Spleen (tissue), 11 donors: ENCODE data around the gene WDR5B. TPM values are rescaled to one million over a fixed set of nuclear protein-coding genes. Genes with fewer than 3 reads are reported as not detected.

Experiments
- DNase-seq: peaks from one replicate; pipeline ENCODE4 v3.0.0-alpha.2; 2020
- H3K27ac ChIP-seq, 8 donors: fragments of 200-600 bp; sonication (generic) in 7 of 8; 1 replicate in 4 of 8; 2 replicates in 4 of 8; pipeline versions ENCODE4 v1.5.0 to v1.8.0; 2016 to 2021; ENCODE audit warnings: inconsistent platforms in 4 of 8, mild to moderate bottlenecking in 4 of 8, moderate library complexity in 1 of 8
- H3K27me3 ChIP-seq, 7 donors: fragments of 200-600 bp; sonication (generic) in 6 of 7; replicated peaks in 1 of 7; 1 replicate in 4 of 7; 2 replicates in 3 of 7; pipeline versions ENCODE4 v1.5.0 to v1.8.0; 2016 to 2021; ENCODE audit warnings: inconsistent platforms in 3 of 7, mild to moderate bottlenecking in 1 of 7
- H3K36me3 ChIP-seq, 6 donors: fragments of 200-600 bp; sonication (generic) in 5 of 6; 1 replicate in 4 of 6; 2 replicates in 2 of 6; pipeline versions ENCODE4 v1.5.0 to v1.8.0; 2016 to 2021; ENCODE audit warnings: inconsistent platforms in 2 of 6
- H3K4me1 ChIP-seq, 6 donors: fragments of 200-600 bp; sonication (generic) in 5 of 6; 1 replicate in 3 of 6; 2 replicates in 3 of 6; pipeline versions ENCODE4 v1.5.0 to v1.8.0; 2016 to 2021; ENCODE audit warnings: inconsistent platforms in 3 of 6
- H3K4me3 ChIP-seq, 8 donors: fragments of 200-600 bp; sonication (generic) in 7 of 8; 1 replicate in 4 of 8; 2 replicates in 4 of 8; pipeline versions ENCODE4 v1.5.0 to v1.8.0; 2016 to 2021; ENCODE audit warnings: inconsistent platforms in 4 of 8, mild to moderate bottlenecking in 4 of 8, moderate library complexity in 2 of 8
- H3K9me3 ChIP-seq, 8 donors: fragments of 200-600 bp; sonication (generic) in 7 of 8; 1 replicate in 4 of 8; 2 replicates in 4 of 8; pipeline versions ENCODE4 v1.5.0 to v1.8.0; 2016 to 2021; ENCODE audit warnings: inconsistent platforms in 4 of 8
- POLR2A ChIP-seq, 3 donors: fragments of 450-650 bp; IDR thresholded peaks; one replicate each; pipeline ENCODE4 v1.5.1; 2017; ENCODE audit warnings: antibody characterized with exemption in 3 of 3, mild to moderate bottlenecking in 1 of 3
- POLR2AphosphoS5 ChIP-seq, 3 donors: sonication (generic); formaldehyde crosslinking; IDR thresholded peaks; one replicate each; pipeline ENCODE4 v1.5.1; 2017; ENCODE audit warnings: antibody characterized with exemption in 3 of 3
- WGBS, 5 donors: extraction: QIAGEN DNeasy Blood & Tissue Kit in 3 of 5; methylation state at CpG; one replicate each; pipeline versions ENCODE4 v1.1.5 to v1.1.7; 2013 to 2018; 5-methylcytosine and 5-hydroxymethylcytosine counted together
- intact Hi-C: fragments of 100-400 bp; cut with DNase I; formaldehyde crosslinking; loops from one replicate; pipeline ENCODE4 v1.15.0; 2023; ENCODE audit warnings: low total_unique reads
- polyA plus RNA-seq, 3 donors: library from polyadenylated mRNA; stranded (reverse); fragments of 200-250 nt; gene quantifications; one replicate each; pipeline ENCODE4 v1.2.1, GENCODE V29; 2013
- total RNA-seq, 7 donors: library from RNA; depleted of rRNA in 3 of 7; stranded (reverse); fragments of >200 nt in 3 of 7; fragmentation: NEBNext Ultra II Directional in 4 of 7; extraction: Animal tissue kit (Norgen Biotek cat#: 25700) in 4 of 7; gene quantifications; one replicate each; pipeline versions ENCODE4 v1.1.0 to v1.2.1, GENCODE V29; 2016 to 2021
- TF ChIP-seq, protein P1 (sequence below), 11 experiments: fragments of 200-600 bp in 7 of 11; fragments of 450-650 bp in 4 of 11; sonication (generic) in 4 of 11; IDR thresholded peaks in 8 of 11; conservative IDR thresholded peaks in 3 of 11; 1 replicate in 7 of 11; 2 replicates in 4 of 11; pipeline versions ENCODE4 v1.4.0 to v1.8.0; 2016 to 2021; ENCODE audit warnings: antibody characterized with exemption in 11 of 11, inconsistent platforms in 4 of 11, mild to moderate bottlenecking in 1 of 11
- donor health status: healthy with polysubstance abuse.
- donor health status: DM: no; HTN: no; CAD: no; lungs with moderate emphysema.
- donor health status: DM: no; HTN: no; CAD: no.
- donor health status: Bipolar disorder and iron deficiency.
- donor health status: healthy.
- donor health status: DM: no; HTN: no; CAD: no.
- donor health status: DM: yes; HTN: yes; CAD: no.

The WDR5B gene
- total and polyA plus RNA-seq, 10 donors = 4.7 to 12.3 (median 6.9) TPM

DNA sequence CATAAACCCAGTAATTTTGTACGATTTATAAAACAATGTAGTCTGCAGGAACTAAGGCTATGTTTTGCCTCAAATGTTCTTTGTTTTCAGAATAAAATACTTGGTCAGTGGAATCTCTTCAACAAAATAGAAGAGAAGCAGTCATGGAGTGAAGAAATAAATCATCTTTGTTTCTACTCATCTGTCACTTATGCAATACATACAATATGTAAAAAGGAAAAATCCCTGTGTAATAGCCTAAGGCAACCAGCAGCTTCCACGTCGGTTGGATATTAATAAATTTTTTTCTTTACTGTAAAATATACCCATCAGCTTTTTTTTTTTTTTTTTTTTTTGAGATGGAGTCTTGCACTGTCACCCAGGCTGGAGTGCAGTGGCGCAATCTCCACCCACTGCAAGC, 5.2 kb upstream of the WDR5B start:
- 88 to 95% (median 93%) methylated on average over 4 of the region's 4 CpGs for WGBS, 5 donors
- no peaks in the 10 kb centered on the region for H3K27me3 ChIP-seq
- no peak overlapping the region for H3K27ac ChIP-seq
- H3K36me3 ChIP-seq = peaks cover 0 to 60% (median 21%) of the 10 kb centered on the region in 6 donors
- H3K4me3 ChIP-seq = no peak overlapping the region
- DNase-seq = no peak
- H3K4me1 ChIP-seq = peaks cover 6 to 23% (median 14%) of the 10 kb centered on the region in 6 donors
- TF ChIP-seq POLR2A (IDR thresholded peaks at IDR 0.05) (no peak), POLR2AphosphoS5 (IDR thresholded peaks at IDR 0.05) (no peak)
- TF ChIP-seq, protein P1, sequence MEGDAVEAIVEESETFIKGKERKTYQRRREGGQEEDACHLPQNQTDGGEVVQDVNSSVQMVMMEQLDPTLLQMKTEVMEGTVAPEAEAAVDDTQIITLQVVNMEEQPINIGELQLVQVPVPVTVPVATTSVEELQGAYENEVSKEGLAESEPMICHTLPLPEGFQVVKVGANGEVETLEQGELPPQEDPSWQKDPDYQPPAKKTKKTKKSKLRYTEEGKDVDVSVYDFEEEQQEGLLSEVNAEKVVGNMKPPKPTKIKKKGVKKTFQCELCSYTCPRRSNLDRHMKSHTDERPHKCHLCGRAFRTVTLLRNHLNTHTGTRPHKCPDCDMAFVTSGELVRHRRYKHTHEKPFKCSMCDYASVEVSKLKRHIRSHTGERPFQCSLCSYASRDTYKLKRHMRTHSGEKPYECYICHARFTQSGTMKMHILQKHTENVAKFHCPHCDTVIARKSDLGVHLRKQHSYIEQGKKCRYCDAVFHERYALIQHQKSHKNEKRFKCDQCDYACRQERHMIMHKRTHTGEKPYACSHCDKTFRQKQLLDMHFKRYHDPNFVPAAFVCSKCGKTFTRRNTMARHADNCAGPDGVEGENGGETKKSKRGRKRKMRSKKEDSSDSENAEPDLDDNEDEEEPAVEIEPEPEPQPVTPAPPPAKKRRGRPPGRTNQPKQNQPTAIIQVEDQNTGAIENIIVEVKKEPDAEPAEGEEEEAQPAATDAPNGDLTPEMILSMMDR (IDR thresholded peaks at IDR 0.05 in 8 of 11, conservative IDR thresholded peaks at IDR 0.05 in 3 of 11) = no peak
- H3K9me3 ChIP-seq = no peaks in the 10 kb centered on the region
- intact Hi-C loops = no loop called here

DNA sequence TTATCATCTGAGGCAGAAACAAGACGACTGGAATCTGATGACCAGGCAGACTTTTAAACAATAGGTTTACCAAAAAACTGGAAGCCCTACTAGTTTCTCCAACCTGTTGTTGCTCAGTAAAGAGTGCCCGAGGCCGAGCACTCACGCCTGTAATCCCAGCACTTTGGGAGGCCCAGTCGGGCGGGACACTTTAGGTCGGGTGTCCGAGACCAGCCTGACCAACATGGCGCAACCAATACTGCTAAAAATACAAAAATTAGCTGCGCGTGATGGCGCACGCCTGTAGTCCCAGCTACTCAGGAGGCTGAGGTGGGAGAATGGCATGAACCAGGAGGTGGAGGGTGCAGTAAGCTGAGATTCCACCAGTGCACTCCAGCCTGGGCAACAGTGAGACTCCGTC, 1.1 kb upstream of the WDR5B start:
- intact Hi-C loops = no loop called here
- TF ChIP-seq POLR2A (IDR thresholded peaks at IDR 0.05) (no peak), POLR2AphosphoS5 (IDR thresholded peaks at IDR 0.05) (peak in 1 of 3 donors; percentile 7)
- TF ChIP-seq, protein P1 (IDR thresholded peaks at IDR 0.05 in 8 of 11, conservative IDR thresholded peaks at IDR 0.05 in 3 of 11) = no peak
- DNase-seq = peak; percentile 78
- peak overlapping the region; percentile 68 to 85 (median 72) for H3K4me3 ChIP-seq
- H3K36me3 ChIP-seq = peaks cover 0 to 37% (median 3%) of the 10 kb centered on the region in 6 donors
- H3K27me3 ChIP-seq = no peaks in the 10 kb centered on the region
- peak overlapping the region; percentile 80 to 97 (median 94) for H3K27ac ChIP-seq
- 59 to 73% (median 62%) methylated on average over 14 of the region's 14 CpGs for WGBS, 5 donors
- peaks cover 25 to 61% (median 40%) of the 10 kb centered on the region in 6 donors for H3K4me1 ChIP-seq
- H3K9me3 ChIP-seq = no peaks in the 10 kb centered on the region

DNA sequence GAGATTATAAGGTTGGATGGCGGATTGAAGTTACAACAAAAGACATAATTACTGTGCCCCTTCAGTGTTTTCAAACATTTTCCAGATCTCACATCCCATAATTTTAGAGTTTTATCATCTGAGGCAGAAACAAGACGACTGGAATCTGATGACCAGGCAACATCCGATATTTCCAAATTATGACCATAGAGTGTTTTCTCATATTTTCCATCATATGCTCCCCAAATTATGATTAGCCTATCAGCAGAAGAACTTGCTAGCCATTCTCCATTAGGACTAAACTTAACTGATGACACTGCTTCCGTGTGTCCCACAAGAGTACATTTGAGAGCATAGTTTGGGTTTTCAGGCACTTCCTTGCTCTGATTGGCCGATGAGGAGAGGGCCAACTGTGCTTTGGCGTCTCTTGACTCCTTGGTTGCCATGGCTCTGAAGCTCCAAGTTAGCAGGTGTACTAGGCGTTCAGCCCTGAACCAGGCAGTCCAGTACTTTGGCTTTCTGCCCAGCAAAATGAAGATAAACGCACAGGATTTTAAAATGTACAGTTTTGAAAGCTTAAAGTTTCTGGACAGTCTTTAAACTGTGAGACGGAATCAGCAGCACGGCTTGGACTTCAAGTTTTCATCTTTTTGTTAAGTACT, 638 bp downstream of the WDR5B start:
- DNase-seq = no peak
- Histone ChIP-seq H3K4me3 (peak overlapping the region; percentile 68 to 85 (median 72)), H3K9me3 (no peaks in the 10 kb centered on the region), H3K27me3 (no peaks in the 10 kb centered on the region), H3K4me1 (peaks cover 25 to 76% (median 46%) of the 10 kb centered on the region in 6 donors), H3K27ac (peak overlapping the region; percentile 80 to 97 (median 94)), H3K36me3 (peaks cover 0 to 35% (median 3%) of the 10 kb centered on the region in 6 donors)
- intact Hi-C loops = no loop called here
- TF ChIP-seq, protein P1 (IDR thresholded peaks at IDR 0.05 in 8 of 11, conservative IDR thresholded peaks at IDR 0.05 in 3 of 11) = no peak
- TF ChIP-seq POLR2A (IDR thresholded peaks at IDR 0.05) (no peak), POLR2AphosphoS5 (IDR thresholded peaks at IDR 0.05) (no peak)
- 26 to 29% (median 28%) methylated on average over 10 of the region's 10 CpGs for WGBS, 5 donors

DNA sequence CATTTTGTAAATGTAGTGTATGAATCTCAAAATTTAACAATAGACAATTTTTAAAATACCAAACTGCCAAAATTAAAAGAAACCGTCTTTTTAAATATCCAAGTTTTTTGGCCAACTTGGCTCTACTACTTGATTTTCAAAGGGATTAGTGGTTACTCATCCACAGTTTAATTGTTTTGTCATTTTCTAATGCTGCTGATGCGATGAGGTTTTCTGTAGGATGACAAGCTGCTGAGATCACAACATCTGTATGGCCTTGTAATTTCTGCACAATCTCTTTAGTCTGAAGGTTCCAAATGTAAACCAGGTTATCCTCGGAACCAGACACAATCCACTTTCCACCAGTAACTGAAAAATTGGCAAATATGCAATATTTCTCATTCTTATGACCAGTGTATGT, 1.5 kb downstream of the WDR5B start:
- H3K4me3 ChIP-seq = no peak overlapping the region
- no peak for DNase-seq
- H3K27ac ChIP-seq = no peak overlapping the region
- no peak for TF ChIP-seq POLR2A (IDR thresholded peaks at IDR 0.05)
- TF ChIP-seq POLR2AphosphoS5 (IDR thresholded peaks at IDR 0.05) = no peak
- TF ChIP-seq, protein P1 (IDR thresholded peaks at IDR 0.05 in 8 of 11, conservative IDR thresholded peaks at IDR 0.05 in 3 of 11) = no peak
- H3K36me3 ChIP-seq = peaks cover 0 to 44% (median 4%) of the 10 kb centered on the region in 6 donors
- H3K9me3 ChIP-seq = no peaks in the 10 kb centered on the region
- no peaks in the 10 kb centered on the region for H3K27me3 ChIP-seq
- intact Hi-C loops = no loop called here
- 84 to 97% (median 95%) methylated on average over 3 of the region's 3 CpGs for WGBS, 5 donors
- peaks cover 25 to 85% (median 52%) of the 10 kb centered on the region in 6 donors for H3K4me1 ChIP-seq
